Stimulated activated CD4-positive, alpha-beta T cell treated with anti-CD3 and anti-CD28 coated beads, Interleukin-4, amount 100 ng/mL, for 4 hours (primary cell): ENCODE measurements around the gene C11orf16.
"Not testable (repeated sequence)": the region's sequence is repeated elsewhere in the genome, so short reads cannot be mapped to it uniquely, and the experiment has no call there.

Experiments
- DNase-seq, 2 experiments: peaks; one replicate each; pipeline ENCODE4 v3.0.0-alpha.2; 2020

The C11orf16 gene, protein sequence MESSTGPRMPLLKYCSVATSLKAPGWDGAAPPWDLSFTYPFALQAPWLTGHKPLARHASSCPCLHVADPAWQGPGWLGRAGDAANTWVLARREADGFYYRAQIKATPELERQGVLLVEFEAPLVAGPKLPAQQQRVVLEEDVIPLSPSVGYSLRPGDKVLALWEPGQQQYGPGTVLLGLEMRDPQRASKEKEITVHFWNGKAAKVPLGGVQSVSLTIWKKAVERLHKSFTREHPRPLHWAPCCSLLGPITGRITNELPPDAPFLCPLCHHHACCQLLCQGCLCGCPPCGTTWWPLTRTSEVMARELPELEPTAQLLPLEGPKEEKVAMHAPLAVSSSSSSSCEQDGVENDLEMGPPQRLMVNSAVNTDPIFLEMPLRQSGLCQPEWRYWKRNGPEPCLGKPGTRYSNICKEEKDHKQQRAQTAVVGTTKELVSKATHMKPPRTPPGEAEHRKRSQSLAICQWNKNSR

DNA sequence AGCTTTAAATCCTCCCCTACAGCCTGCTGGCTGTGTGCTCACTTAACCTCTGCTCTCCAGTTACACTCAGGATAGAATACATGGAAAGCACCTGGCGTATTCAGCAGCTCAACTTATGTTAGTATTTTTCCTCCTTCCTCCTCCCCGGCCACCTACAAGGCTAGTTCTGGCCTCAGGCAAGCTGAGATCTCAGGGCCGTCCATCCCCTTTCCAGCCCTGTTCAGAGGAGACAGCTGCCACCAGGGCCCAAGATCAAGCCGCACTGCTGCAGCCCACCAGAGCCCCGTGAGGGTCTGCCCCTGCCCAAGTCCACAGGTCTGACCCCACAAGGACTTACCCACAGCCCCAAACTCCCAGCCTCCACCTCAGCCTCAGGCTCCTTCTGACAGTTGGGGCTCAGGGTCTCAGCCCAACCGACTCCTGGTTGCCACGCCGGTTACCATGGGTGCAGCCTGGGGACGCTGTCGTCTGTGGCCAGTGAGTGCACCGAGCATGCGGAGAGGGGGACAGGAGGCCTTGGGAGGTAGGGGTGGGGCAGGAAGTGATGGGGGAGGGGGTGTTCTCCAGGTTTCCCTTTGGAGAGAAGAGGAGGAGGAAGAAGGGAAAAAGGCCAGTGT lies at the start of gene C11orf16:
Gene C11orf16 (minus strand): TSS at position 384 of the 617 bp plus-strand sequence. CDS start 639 bp downstream, outside the sequence.
- DNase-seq: no peak

- DNase-seq: no peak
Measured at GRCh38 chr11:8980485-8980884, 47.7 kb upstream of the C11orf16 start.

DNA sequence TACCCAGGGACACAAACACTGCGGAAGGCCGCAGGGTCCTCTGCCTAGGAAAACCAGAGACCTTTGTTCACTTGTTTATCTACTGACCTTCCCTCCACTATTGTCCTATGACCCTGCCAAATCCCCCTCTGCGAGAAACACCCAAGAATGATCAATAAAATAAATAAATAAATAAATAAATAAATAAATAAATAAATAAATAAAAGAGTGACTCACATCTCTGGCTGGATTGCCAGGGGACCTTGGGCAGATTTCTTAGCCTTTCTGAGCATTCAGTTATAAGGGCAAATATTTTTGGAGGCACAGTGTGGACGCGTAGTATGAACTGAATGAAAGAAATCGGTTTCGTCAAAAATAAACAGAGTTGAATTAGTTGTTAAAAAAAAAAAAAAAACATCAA lies 46.6 kb upstream of the C11orf16 start:
- not testable (repeated sequence) for DNase-seq

DNA sequence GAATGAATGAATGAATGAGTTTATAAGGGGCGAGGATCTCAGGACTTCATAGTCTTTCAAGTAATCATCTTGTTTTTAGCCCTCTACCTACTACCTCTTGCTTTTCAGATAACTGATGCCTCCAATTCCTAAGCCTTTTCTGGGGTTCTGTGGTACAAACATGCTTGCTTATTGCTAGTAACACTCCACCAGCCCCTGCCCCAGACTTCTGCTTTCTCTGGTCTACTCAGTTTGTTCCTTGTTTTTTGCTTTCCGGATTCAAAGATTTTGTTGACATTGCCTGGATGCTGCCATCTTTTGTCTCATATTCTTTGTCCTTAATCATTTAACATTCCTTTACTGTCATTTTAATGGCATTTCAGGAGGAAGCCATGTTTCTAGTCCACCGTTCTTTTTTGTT lies 40.4 kb upstream of the C11orf16 start:
- DNase-seq: no peak

GRCh38 chr11:8971924-8972316 lies 39.2 kb upstream of the C11orf16 start:
- no peak for DNase-seq

GRCh38 chr11:8971196-8971923 lies 38.6 kb upstream of the C11orf16 start:
- DNase-seq: no peak

DNA sequence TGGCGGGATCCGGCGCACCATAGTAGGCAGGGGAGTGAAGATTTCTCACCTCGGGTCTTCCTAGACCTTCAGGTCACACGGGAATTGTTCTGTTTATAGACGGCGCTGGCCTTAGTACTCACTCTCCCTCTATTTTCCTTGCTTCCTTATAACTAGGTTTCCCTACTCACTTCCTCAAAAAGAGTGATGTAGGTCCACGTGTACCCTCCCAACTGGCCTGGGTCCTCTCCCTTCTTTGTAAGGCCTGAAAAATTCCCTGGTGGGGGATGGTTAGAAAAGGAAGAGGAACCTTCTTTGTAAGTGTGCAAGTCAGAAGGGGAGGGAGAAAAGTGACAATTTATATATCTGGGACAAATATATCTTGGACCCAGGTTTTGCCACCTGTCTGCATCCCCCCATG lies 34.4 kb upstream of the C11orf16 start:
- no peak for DNase-seq

DNA sequence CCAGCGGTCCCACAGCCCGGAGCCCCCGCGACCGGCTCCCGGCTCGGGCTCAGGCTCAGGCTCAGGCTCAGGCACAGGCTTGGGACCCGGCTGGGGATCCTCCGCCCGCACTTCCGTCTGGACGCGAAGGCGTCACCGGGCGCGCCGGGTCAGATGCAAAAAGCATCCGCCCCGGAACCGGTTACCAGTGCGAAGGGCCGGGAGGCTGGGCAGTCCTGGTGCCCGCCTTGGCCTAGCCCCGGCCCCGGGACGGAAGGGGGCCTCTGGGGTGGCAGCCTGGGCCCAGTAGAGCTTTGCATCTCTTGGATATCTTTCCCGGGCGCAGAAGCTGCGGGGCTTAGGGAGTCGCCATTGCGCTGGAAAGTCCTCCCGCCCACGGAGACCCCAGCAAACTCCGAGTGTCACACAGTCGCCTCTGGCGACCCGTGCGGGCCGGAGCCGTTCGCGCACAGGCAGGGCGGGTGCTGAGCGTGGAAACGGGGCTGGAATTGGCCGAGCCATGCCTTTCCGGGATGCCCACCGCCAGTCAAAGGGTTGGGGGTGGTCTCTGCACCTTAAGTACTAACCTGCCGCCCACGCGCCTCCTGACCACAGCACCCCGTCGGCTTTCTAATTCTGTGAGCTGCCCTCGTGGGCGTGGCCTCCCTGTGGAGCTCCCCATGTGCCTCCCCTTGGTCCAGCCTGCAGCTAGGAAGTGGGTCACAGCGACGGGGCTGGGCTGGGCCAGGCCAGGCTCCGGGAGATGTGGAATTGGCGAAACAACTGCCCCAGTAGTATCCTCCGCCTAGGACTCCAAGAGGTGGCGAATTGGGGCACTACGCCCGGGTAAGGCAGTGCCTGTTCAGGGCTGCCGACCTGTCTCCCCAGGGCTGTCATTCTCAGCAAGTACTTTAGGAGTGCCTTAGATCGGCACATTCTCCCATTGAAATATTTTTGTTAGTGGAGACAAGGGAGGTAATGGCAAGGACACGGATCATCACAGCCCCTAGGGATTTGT lies 31.9 kb upstream of the C11orf16 start, which contains the start of gene TMEM9B:
Gene TMEM9B (minus strand): TSS at position 119 of the 997 bp plus-strand sequence. CDS start 129 bp downstream, outside the sequence.
- DNase-seq: peak; percentile 65 to 75

DNA sequence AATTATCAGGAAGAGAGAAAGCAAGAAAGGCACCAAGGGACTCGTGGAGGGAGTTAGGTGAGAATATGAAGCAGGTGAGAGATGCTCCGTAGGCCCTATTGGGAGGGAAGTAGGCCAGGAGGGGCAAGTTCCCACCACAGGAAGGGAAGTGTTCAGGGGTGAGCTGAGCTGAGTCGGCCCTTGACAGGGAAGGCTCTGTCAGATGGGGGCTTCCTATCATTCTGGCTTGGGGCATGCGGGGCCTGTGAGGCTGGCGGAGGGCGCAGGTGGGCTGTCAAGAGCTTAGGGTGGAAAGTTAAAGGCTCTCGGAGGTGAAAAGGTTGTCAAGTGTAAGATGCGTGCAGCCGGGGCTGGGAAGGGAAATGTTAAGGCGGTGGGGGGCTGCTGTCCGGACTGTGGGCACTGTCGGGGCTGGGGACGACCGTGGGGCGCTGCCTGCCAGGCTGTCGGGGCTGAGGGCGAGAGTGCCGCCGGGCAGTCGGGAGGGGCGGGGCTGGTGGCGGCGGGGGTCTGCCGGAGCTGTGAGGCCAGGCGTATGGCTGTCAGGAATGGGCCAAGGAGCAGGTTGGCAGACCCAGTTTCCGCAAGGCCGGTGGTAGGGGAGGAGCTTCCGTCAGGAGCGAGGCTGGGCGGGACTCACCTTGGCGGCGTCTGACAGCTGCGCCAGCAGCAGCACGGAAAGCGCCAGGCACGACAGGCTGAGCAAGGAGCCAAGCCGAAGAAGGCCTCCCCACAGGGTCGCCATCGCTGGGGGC lies 31.0 kb upstream of the C11orf16 start:
- peak; percentile 71 to 75 for DNase-seq

DNA sequence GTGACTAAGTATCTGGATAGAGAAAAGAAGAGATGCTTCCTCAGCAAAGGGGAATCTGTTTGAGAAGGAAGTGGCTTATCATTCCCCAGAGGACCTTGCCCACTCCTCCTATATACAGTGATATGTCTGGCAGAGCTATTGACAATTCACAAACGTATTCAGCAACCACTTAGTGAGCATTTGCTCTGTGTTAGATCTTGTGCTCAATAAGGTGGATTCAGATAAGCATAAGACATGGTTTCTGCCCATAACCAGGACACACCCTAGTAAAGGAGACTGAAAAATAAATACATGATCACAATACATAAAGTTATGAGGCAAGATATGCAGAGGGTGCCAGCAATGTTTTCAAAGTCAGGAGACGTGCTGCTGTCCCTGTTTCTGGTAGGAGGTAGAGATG lies 30.1 kb upstream of the C11orf16 start:
- DNase-seq: no peak

DNA sequence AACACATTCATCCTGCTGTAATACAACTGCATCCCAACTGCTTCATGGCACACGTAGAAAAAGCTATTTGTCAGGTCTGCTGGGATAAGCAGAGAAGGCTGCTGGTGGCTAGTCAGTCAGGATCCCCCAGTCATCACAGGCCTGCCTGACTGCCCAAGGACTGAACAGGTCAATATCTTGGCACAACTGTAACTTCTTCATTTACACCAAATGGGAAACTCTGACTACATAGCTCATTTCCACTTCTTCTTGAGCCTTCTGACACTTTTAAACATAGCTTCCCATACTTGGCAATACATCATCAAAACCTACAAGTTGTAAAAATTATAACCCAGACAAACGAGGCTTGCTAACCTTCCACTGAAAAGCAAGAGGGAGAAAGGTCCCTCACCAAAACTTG lies 28.7 kb upstream of the C11orf16 start:
- DNase-seq: no peak

DNA sequence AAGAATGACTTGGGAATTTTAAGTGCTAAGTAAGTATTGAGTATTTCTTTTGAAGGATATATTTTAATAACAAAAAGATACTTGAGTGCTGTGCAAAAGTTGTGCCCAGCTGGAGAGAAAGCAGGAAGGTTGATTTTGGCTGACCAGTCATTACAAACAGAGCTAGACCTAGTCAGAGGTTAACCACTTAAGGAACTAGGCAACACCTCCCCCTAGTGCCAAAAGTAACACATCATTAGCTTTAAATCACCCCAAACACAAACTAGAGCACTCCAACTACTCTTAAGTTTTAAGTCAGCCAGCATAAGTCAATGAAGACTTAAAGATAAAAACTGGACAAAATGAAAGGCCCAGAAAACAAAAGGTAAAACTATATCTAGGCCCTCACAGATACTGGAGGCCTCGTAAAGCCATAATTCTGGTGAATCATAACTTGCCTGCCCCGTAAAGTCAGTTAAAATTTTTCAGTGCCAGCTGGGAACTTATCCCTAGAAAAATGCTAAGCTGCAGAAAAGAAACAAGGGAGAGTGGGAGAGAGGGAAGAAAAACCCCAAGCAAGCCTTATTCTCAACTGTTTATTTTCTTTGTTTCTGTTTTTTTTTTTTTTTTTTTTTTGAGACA lies 26.9 kb upstream of the C11orf16 start:
- no peak for DNase-seq

DNA sequence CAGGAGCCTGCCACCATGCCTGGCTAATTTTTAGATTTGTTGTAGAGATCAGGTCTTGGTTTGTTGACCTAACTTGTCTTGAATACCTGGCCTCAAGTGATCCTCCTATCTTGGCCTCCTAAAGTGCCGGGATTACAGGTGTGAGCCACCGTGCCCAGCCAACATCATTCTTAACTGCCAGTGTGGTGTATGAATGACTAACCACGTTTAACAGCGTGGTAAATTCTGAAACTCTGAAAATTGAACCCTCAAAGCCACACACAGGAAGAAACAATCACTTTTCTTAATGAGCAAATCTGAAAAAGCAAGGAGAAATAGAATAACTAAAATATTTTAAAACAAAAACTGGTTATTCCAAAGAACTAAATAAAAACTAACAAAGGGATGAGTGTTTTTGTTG lies 24.1 kb upstream of the C11orf16 start:
- DNase-seq: no peak

DNA sequence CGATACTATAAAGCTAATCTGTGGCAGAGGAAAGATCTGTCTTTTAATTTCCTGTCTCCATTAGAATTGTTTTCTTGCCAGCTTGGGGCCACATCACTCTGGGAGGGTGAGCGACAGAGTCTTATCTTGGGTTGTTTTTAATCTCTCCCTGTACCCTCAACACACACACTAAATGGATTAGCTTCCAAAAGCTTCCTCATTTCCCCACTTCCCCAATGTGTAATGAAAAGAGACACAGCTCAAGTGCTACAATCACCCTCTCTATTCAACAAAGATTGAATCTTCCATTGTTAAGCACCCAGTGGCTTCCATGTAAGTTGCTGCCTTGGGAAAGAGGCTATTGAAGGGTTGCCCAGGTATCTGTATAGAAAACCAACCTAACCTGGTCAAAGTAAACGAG lies 16.1 kb upstream of the C11orf16 start:
- no peak for DNase-seq

- no peak for DNase-seq
Measured at GRCh38 chr11:8947230-8947943, 14.6 kb upstream of the C11orf16 start.

DNA sequence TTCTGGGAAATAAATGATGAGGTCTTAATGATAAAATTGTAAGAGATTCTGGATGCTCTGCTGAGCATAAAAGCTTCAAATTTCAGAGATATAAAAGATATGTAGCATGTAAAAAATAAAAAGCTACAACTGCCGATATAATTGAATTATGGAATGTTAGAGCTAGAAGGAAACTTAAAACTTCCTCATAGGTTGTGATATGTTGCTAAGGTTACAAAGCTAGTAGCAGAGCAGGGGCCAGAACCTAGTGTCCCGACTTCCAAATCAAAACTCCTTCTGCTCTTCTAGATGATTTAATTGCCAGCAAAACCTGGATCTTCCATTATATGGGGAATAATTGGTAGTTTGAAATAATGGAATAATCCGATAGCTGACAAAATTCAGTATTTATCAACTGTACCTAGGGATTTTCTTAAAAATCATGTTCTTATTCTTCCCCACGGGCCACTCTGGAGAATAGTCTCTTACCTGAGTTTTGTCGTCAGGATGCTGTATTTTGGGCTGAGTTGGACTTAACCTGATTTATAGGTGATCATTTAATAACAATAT lies 9.8 kb upstream of the C11orf16 start, which contains the start of gene ASCL3:
Gene ASCL3 (minus strand): TSS at position 499 of the 549 bp plus-strand sequence. CDS start 4,855 bp downstream, outside the sequence.
- DNase-seq: no peak

GRCh38 chr11:8941341-8942103 lies 8.8 kb upstream of the C11orf16 start:
- DNase-seq: no peak

DNA sequence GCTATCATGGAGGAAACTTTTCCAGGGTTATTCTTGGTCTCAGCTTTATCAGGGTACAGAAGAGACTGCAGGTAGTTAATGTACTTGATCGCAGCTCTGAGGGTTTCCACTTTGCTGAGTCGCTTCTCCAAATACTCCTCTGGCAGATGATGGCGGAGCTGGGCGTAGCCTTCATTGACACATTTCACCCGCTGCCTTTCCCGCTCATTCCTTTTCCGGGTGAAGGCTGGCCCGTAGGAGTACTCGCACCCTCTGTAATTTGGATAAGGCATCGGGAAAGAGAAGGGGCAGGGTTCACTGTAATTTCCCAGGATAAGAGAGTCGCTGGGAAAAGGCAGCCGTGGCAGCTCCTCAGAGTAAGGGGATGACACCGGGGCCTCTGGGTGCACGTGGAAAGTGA lies 4.9 kb upstream of the C11orf16 start:
- DNase-seq: no peak

DNA sequence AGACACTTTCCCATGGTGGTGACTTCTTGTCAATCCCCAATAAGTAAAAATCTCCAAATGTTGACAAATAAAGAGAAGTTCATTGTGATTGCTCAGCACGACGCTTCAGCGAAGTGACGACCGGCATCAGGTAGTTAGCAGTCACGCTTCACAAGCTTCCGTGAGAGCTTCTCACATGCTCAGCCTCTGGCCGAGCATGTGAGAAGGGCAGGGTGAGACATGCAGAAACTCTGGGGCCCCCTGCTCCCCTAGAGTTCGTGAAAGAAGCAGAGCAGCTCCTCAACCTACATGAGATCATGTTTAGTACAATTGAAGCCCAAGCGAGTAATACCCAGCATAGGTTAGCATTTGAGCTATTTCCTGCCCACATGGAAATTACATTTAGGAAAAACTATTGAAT lies 4.4 kb upstream of the C11orf16 start:
- DNase-seq: no peak
